ENCODE results near the gene PTRH1.
A peak's percentile ranks its signal among the peaks of the same experiment; 100 is the strongest.

Gene PTRH1

GRCh38 chr9:127705577-127706379 lies 9.7 kb downstream of the PTRH1 start:
- Histone ChIP-seq H3K27me3 (peaks cover 0 to 31% of the 10 kb centered on the region in 2 donors), H3K4me1 (no peaks in the 10 kb centered on the region), H3K27ac (no peak overlapping the region), H3K9me3 (no peaks in the 10 kb centered on the region), H3K4me3 (no peak overlapping the region), H3K36me3 (no peaks in the 10 kb centered on the region)
- no peak for DNase-seq
- TF ChIP-seq CTCF (IDR thresholded peaks at IDR 0.05), result no peak
- intact Hi-C loops (cut with DNase I; ENCODE audit: low total_unique reads), result no loop called here

- Histone ChIP-seq H3K27ac (no peak overlapping the region), H3K27me3 (peaks cover 0 to 31% of the 10 kb centered on the region in 2 donors), H3K4me1 (peaks cover 0 to 8% (median 0%) of the 10 kb centered on the region in 4 donors), H3K4me3 (no peak overlapping the region), H3K9me3 (no peaks in the 10 kb centered on the region), H3K36me3 (no peaks in the 10 kb centered on the region)
- TF ChIP-seq CTCF (IDR thresholded peaks at IDR 0.05), result no peak
- DNase-seq, result no peak
- intact Hi-C loops (cut with DNase I; ENCODE audit: low total_unique reads), result no loop called here
These were observed 12.0 kb downstream of the PTRH1 start for GRCh38 chr9:127703289-127703946.

GRCh38 chr9:127700594-127701255 lies 14.7 kb downstream of the PTRH1 start:
- no peaks in the 10 kb centered on the region for H3K9me3 ChIP-seq
- H3K27me3 ChIP-seq, result peaks cover 0 to 11% of the 10 kb centered on the region in 2 donors
- no peak for TF ChIP-seq CTCF (IDR thresholded peaks at IDR 0.05)
- peaks cover 0 to 8% (median 0%) of the 10 kb centered on the region in 4 donors for H3K4me1 ChIP-seq
- H3K27ac ChIP-seq, result no peak overlapping the region
- no peaks in the 10 kb centered on the region for H3K36me3 ChIP-seq
- DNase-seq, result no peak
- H3K4me3 ChIP-seq, result no peak overlapping the region
- intact Hi-C loops (cut with DNase I; ENCODE audit: low total_unique reads), result no loop called here

- no peak for DNase-seq
- Histone ChIP-seq H3K4me3 (no peak overlapping the region), H3K27ac (peak overlapping the region; percentile 76 to 79), H3K9me3 (no peaks in the 10 kb centered on the region), H3K27me3 (peaks cover 0 to 5% of the 10 kb centered on the region in 2 donors), H3K4me1 (peaks cover 0 to 8% (median 0%) of the 10 kb centered on the region in 4 donors), H3K36me3 (no peaks in the 10 kb centered on the region)
- TF ChIP-seq CTCF (IDR thresholded peaks at IDR 0.05), result no peak
- intact Hi-C loops (cut with DNase I; ENCODE audit: low total_unique reads), result no loop called here
These were observed 15.3 kb downstream of the PTRH1 start for GRCh38 chr9:127700140-127700539.

GRCh38 chr9:127698985-127699670 lies 16.3 kb downstream of the PTRH1 start:
- no peaks in the 10 kb centered on the region for H3K27me3 ChIP-seq
- peak overlapping the region; percentile 29 to 45 for H3K4me3 ChIP-seq
- peak overlapping the region; percentile 76 to 79 for H3K27ac ChIP-seq
- peak; percentile 22 to 45 for TF ChIP-seq CTCF (IDR thresholded peaks at IDR 0.05)
- intact Hi-C loops (cut with DNase I; ENCODE audit: low total_unique reads), result no loop called here
- H3K36me3 ChIP-seq, result peaks cover 0 to 5% (median 0%) of the 10 kb centered on the region in 3 donors
- H3K4me1 ChIP-seq, result peaks cover 0 to 8% (median 0%) of the 10 kb centered on the region in 4 donors
- H3K9me3 ChIP-seq, result no peaks in the 10 kb centered on the region
- DNase-seq, result peak; percentile 98 to 99
